Keratinocyte (primary cell): ENCODE data around the gene B4GALNT3. TPM values are rescaled to one million over a fixed set of nuclear protein-coding genes. Genes with fewer than 3 reads are reported as not detected.

Experiments used
- DNase-seq: peaks from one replicate; pipeline ENCODE4 v3.0.0-alpha.2; 2011; ENCODE audit warnings: low read depth, missing footprints, low spot score
- FAIRE-seq: peaks from 2 replicates; lab custom pipeline; 2011; peaks lifted over from hg19 to GRCh38; lab: Jason Lieb, UNC
- H2AFZ ChIP-seq: 2 replicates; pipeline ENCODE4 v1.6.0; 2012; ENCODE audit warnings: low read length, control low read depth, inconsistent platforms; ENCODE audit not compliant: control insufficient read depth
- H3K27ac ChIP-seq: 2 replicates; pipeline ENCODE4 v1.5.1; 2011; ENCODE audit warnings: low read length; ENCODE audit not compliant: control insufficient read depth, insufficient read depth
- H3K27me3 ChIP-seq: 3 replicates; pipeline ENCODE4 v1.6.0; 2011; ENCODE audit warnings: low read length; ENCODE audit not compliant: control insufficient read depth, insufficient read depth; ENCODE audit errors: extremely low read depth
- H3K36me3 ChIP-seq, 2 experiments: 2 replicates in 1 of 2; 3 replicates in 1 of 2; pipeline ENCODE4 v1.5.1; 2011; ENCODE audit warnings: low read length in 2 of 2, mild to moderate bottlenecking in 1 of 2; ENCODE audit not compliant: control insufficient read depth in 2 of 2, insufficient read depth in 2 of 2; ENCODE audit errors: extremely low read depth in 1 of 2
- H3K4me1 ChIP-seq: 3 replicates; pipeline ENCODE4 v1.5.1; 2011; ENCODE audit warnings: low read length; ENCODE audit not compliant: control insufficient read depth, insufficient read depth; ENCODE audit errors: extremely low read depth
- H3K4me2 ChIP-seq: 3 replicates; pipeline ENCODE4 v1.6.0; 2011; ENCODE audit warnings: low read depth, low read length; ENCODE audit not compliant: control insufficient read depth, insufficient read depth; ENCODE audit errors: extremely low read depth
- H3K4me3 ChIP-seq, 3 experiments: fragments of 200-600 bp in 1 of 3; sonication (generic) in 1 of 3; 2 replicates in 2 of 3; 3 replicates in 1 of 3; pipeline ENCODE4 v1.5.1; 2011 to 2016; ENCODE audit warnings: low read length in 3 of 3, mild to moderate bottlenecking in 3 of 3, control low read depth in 2 of 3, inconsistent platforms in 1 of 3, low read depth in 1 of 3, mixed read lengths in 1 of 3, mixed run types in 1 of 3, moderate library complexity in 1 of 3; ENCODE audit not compliant: control insufficient read depth in 2 of 3, insufficient read depth in 2 of 3; ENCODE audit errors: extremely low read depth in 1 of 3
- H3K79me2 ChIP-seq: 2 replicates; pipeline ENCODE4 v1.6.0; 2012; ENCODE audit warnings: low read length; ENCODE audit not compliant: control insufficient read depth, insufficient read depth
- H3K9ac ChIP-seq: 3 replicates; pipeline ENCODE4 v1.6.0; 2011; ENCODE audit warnings: low read length; ENCODE audit not compliant: control insufficient read depth, insufficient read depth; ENCODE audit errors: extremely low read depth
- H3K9me1 ChIP-seq: 3 replicates; pipeline ENCODE4 v1.6.0; 2011; ENCODE audit warnings: low read length; ENCODE audit not compliant: control insufficient read depth, insufficient read depth; ENCODE audit errors: extremely low read depth
- H3K9me3 ChIP-seq: 2 replicates; pipeline ENCODE4 v1.5.1; 2012; ENCODE audit warnings: low read depth, low read length; ENCODE audit not compliant: control insufficient read depth
- H4K20me1 ChIP-seq: 3 replicates; pipeline ENCODE4 v1.6.0; 2011; ENCODE audit warnings: low read length; ENCODE audit not compliant: control insufficient read depth, insufficient read depth; ENCODE audit errors: extremely low read depth
- EZH2 ChIP-seq: IDR thresholded peaks from one replicate; pipeline ENCODE4 v1.6.1; 2012; ENCODE audit warnings: inconsistent platforms, mild to moderate bottlenecking, low read length, moderate library complexity
- dilution Hi-C: fragments of 300-500 bp; cut with MboI; formaldehyde crosslinking; loops from one replicate; pipeline ENCODE4 v1.7.0; 2020; ENCODE audit warnings: low sequenced_read_pairs; ENCODE audit not compliant: extremely low pct_ligation_motif_present
- polyA plus RNA-seq, 5 experiments: library from polyadenylated mRNA; depleted of rRNA in 3 of 5; stranded (reverse) in 3 of 5; stranded (forward) in 1 of 5; unstranded in 1 of 5; fragments of >200 nt; gene quantifications; 1 replicate in 1 of 5; 2 replicates in 3 of 5; 3 replicates in 1 of 5; pipeline versions ENCODE4 v1.2.1 to v1.2.3, GENCODE V29; 2011 to 2012; ENCODE audit warnings: missing spikeins in 2 of 5, low read depth in 1 of 5, low replicate concordance in 1 of 5
- TF ChIP-seq, protein P1 (sequence below), 3 experiments: IDR thresholded peaks in 1 of 3; conservative IDR thresholded peaks in 1 of 3; optimal IDR thresholded peaks in 1 of 3; 2 replicates in 2 of 3; 3 replicates in 1 of 3; pipeline versions ENCODE3 to v1.5.1; 2011; ENCODE audit warnings: low read length in 3 of 3, mild to moderate bottlenecking in 3 of 3, moderate library complexity in 2 of 3, control low read depth in 1 of 3, inconsistent platforms in 1 of 3; ENCODE audit not compliant: insufficient read depth in 2 of 3; ENCODE audit errors: extremely low read depth in 1 of 3

B4GALNT3 gene
- polyA plus RNA-seq, 1 donor (not counting 4 experiments of a cell fraction or from before 2014, with no cell fraction given) = 7.5 TPM

DNA sequence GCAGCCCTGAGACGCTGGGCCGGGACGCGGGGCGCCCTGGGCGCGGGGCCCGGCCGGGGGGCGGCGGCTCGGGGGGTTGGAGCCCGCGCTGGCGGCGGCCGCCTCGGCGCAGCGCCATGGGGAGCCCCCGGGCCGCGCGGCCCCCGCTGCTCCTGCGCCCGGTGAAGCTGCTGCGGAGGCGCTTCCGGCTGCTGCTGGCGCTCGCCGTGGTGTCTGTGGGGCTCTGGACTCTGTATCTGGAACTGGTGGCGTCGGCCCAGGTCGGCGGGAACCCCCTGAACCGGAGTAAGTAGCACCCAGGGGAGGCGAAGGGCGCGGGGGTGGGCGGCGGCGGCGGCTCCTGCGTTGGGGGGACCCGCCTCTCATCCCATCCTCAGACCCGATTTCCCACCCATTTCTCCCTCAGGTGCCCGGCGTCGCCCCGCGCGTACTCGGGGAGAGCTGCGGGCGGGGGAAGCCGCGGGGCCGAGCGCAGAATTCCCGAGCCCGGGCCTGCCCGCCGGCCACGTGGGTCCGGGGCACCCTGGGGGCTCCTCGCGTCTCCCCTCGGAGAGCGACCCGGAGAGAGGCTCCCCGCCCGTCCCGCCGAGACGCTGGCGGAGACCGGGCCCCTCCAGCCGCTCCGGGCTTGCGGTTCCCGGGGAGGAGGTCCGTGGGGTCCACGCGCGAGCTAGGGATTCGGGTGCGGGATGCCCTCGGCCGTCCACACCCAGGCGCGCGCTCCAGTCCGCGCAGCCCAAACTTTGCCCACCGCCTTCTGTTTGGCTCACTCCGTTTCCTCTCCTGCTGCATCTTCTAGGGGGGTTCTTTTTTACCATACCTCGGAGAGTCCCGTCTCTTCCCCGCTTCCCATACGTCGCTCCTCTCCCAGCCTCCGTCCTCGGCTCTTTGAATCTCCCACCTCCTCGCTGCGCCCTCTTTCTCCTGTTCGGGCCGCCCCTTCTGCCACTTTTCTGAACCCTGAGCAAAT, 807 bp downstream of the B4GALNT3 start:
- no peaks in the 10 kb centered on the region for H4K20me1 ChIP-seq
- DNase-seq (no peak), FAIRE-seq (no peak)
- no peaks in the 10 kb centered on the region for H3K9me3 ChIP-seq
- peak overlapping the region; percentile 73 for H3K4me2 ChIP-seq
- H3K4me3 ChIP-seq = peak overlapping the region; percentile 56 to 62 (median 60)
- H3K27me3 ChIP-seq = no peaks in the 10 kb centered on the region
- no peaks in the 10 kb centered on the region for H3K79me2 ChIP-seq
- peaks cover 12% of the 10 kb centered on the region for H3K4me1 ChIP-seq
- TF ChIP-seq, protein P1, sequence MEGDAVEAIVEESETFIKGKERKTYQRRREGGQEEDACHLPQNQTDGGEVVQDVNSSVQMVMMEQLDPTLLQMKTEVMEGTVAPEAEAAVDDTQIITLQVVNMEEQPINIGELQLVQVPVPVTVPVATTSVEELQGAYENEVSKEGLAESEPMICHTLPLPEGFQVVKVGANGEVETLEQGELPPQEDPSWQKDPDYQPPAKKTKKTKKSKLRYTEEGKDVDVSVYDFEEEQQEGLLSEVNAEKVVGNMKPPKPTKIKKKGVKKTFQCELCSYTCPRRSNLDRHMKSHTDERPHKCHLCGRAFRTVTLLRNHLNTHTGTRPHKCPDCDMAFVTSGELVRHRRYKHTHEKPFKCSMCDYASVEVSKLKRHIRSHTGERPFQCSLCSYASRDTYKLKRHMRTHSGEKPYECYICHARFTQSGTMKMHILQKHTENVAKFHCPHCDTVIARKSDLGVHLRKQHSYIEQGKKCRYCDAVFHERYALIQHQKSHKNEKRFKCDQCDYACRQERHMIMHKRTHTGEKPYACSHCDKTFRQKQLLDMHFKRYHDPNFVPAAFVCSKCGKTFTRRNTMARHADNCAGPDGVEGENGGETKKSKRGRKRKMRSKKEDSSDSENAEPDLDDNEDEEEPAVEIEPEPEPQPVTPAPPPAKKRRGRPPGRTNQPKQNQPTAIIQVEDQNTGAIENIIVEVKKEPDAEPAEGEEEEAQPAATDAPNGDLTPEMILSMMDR (optimal IDR thresholded peaks at IDR 0.05 in 1 of 3, IDR thresholded peaks at IDR 0.05 in 1 of 3, conservative IDR thresholded peaks at IDR 0.05 in 1 of 3; ENCODE audit: extremely low read depth in 1 of 3, insufficient read depth in 2 of 3, low read length in 3 of 3) = no peak
- TF ChIP-seq EZH2 = no peak
- peak overlapping the region; percentile 53 for H3K9ac ChIP-seq
- no peak overlapping the region for H3K27ac ChIP-seq
- H3K9me1 ChIP-seq = no peaks in the 10 kb centered on the region
- peaks cover 0 to 2% of the 10 kb centered on the region in 2 experiments for H3K36me3 ChIP-seq
- dilution Hi-C loops = no loop called here
- no peak overlapping the region for H2AFZ ChIP-seq

DNA sequence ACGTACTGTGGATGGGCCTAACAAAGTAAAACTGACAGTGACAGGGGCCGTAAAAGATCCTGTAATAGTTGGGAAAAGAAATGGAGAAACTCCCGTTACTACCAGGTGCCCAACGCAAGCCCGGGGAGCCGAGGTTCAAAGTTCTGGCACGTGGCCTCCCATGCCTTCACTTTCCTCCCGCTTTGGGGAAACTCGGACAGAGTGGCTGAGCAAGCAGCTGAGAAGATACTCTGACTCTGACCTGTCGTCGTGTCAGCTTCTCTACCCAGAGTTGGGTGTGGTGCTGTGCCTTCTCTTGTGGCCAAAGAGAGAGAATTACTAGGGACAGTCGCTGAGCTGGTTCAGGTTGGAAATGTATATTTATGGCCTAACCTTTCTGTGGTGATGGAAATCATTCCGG, 1.7 kb downstream of the B4GALNT3 start:
- Histone ChIP-seq H3K79me2 (no peaks in the 10 kb centered on the region), H3K4me1 (peaks cover 12% of the 10 kb centered on the region), H2AFZ (no peak overlapping the region), H3K9ac (peak overlapping the region; percentile 7), H3K9me3 (no peaks in the 10 kb centered on the region), H3K4me2 (peak overlapping the region; percentile 73), H3K36me3 (peaks cover 0 to 2% of the 10 kb centered on the region in 2 experiments), H3K9me1 (no peaks in the 10 kb centered on the region), H3K4me3 (peak overlapping the region in 2 of 3 experiments; percentile 56 to 62), H3K27me3 (no peaks in the 10 kb centered on the region), H4K20me1 (no peaks in the 10 kb centered on the region), H3K27ac (no peak overlapping the region)
- TF ChIP-seq, protein P1 (optimal IDR thresholded peaks at IDR 0.05 in 1 of 3, IDR thresholded peaks at IDR 0.05 in 1 of 3, conservative IDR thresholded peaks at IDR 0.05 in 1 of 3; ENCODE audit: extremely low read depth in 1 of 3, insufficient read depth in 2 of 3, low read length in 3 of 3) = no peak
- TF ChIP-seq EZH2 = no peak
- no peak for DNase-seq
- no peak for FAIRE-seq
- dilution Hi-C loops = no loop called here
